Measurements from ENCODE around the gene POU6F1. TPM values are rescaled to one million over a fixed set of nuclear protein-coding genes. Genes with fewer than 3 reads are reported as not detected.

The POU6F1 gene
- total and polyA plus RNA-seq, 2 experiments from 2014 or later = 1.8 to 3.0 TPM

DNA sequence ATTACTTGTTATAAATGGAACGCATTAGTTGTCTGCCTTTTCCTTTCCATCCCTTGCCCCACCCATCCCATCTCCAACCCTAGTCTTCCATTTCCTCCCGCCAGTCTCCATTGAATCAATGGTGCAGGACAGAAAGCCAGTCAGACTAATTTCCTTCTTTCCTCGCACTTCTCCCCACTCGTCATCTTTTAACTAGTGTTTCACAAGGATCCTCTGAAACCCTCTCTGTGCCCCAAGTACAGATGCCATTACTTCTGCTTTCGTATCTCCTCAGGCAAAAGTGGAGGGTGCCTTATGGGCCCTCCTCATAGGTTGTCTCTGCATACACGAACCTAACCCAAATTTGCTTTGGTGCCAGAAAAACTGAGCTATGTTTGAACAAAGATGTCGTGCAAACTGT, 25.0 kb upstream of the POU6F1 start:
- Histone ChIP-seq H3K4me1 (ENCODE audit: insufficient read depth) (peaks cover 31% of the 10 kb centered on the region), H3K27ac (no peak overlapping the region), H3K79me2 (ENCODE audit: insufficient read depth) (peaks cover 76% of the 10 kb centered on the region), H3K4me3 (no peak overlapping the region), H4K20me1 (ENCODE audit: insufficient read depth) (no peaks in the 10 kb centered on the region), H3K9ac (no peak overlapping the region), H3K4me2 (ENCODE audit: unreplicated experiment) (no peak overlapping the region), H3F3A (ENCODE audit: insufficient read depth) (peaks cover 33% of the 10 kb centered on the region; the same call in 1 of the 2 replicates), H2AFZ (no peak overlapping the region), H3K36me3 (ENCODE audit: low read depth) (peaks cover 53% of the 10 kb centered on the region), H3K9me2 (ENCODE audit: insufficient read depth) (no peaks in the 10 kb centered on the region), H3K9me3 (ENCODE audit: low read depth) (no peaks in the 10 kb centered on the region), H3K27me3 (replicated peaks; ENCODE audit: insufficient read depth) (no peaks in the 10 kb centered on the region)
- TF ChIP-seq EZH2 (IDR thresholded peaks at IDR 0.05; ENCODE audit: insufficient read depth, poor library complexity, severe bottlenecking) = no peak
- TF ChIP-seq EZH2phosphoT487 (IDR thresholded peaks at IDR 0.05; ENCODE audit: insufficient read depth, low read depth) = no peak
- in situ Hi-C loops (cut with MboI) = no loop called here
- 83% methylated on average over 7 of the region's 7 CpGs for WGBS, 2 experiments (ENCODE audit: low coverage in 1 of 2, low lambda C conversion rate in 2 of 2, missing lambda C conversion rate in 2 of 2)
- DNase-seq = no peak

DNA sequence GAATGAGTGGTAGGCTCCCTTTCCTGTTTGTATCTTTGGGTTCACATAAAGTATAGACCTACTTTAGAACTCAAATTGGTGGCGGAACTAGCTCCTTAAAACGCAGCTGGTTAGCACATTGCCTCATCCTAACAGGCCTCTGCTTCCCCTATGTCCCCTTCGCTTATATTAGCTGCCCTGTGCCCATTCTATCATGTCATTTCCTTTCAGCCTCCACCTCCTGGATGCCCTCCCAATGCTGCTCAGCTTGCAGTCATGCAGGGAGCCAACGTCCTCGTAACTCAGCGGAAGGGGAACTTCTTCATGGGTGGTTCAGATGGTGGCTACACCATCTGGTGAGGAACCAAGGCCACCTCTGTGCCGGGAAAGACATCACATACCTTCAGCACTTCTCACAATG, 24.3 kb upstream of the POU6F1 start:
- DNase-seq = no peak
- Histone ChIP-seq H3K9me3 (ENCODE audit: low read depth) (no peaks in the 10 kb centered on the region), H3K4me3 (no peak overlapping the region), H3K36me3 (ENCODE audit: low read depth) (peaks cover 53% of the 10 kb centered on the region), H4K20me1 (ENCODE audit: insufficient read depth) (no peaks in the 10 kb centered on the region), H3K9me2 (ENCODE audit: insufficient read depth) (no peaks in the 10 kb centered on the region), H3K27me3 (replicated peaks; ENCODE audit: insufficient read depth) (no peaks in the 10 kb centered on the region), H3K4me1 (ENCODE audit: insufficient read depth) (peaks cover 31% of the 10 kb centered on the region), H3K4me2 (ENCODE audit: unreplicated experiment) (no peak overlapping the region), H3K9ac (no peak overlapping the region), H2AFZ (no peak overlapping the region), H3F3A (ENCODE audit: insufficient read depth) (peaks cover 33% of the 10 kb centered on the region; the same call in 1 of the 2 replicates), H3K79me2 (ENCODE audit: insufficient read depth) (peaks cover 69% of the 10 kb centered on the region), H3K27ac (no peak overlapping the region)
- TF ChIP-seq EZH2phosphoT487 (IDR thresholded peaks at IDR 0.05; ENCODE audit: insufficient read depth, low read depth) (no peak), EZH2 (IDR thresholded peaks at IDR 0.05; ENCODE audit: insufficient read depth, poor library complexity, severe bottlenecking) (no peak)
- WGBS, 2 experiments (ENCODE audit: low coverage in 1 of 2, low lambda C conversion rate in 2 of 2, missing lambda C conversion rate in 2 of 2) = 84 to 85% methylated on average over 7 of the region's 7 CpGs
- in situ Hi-C loops (cut with MboI) = no loop called here

DNA sequence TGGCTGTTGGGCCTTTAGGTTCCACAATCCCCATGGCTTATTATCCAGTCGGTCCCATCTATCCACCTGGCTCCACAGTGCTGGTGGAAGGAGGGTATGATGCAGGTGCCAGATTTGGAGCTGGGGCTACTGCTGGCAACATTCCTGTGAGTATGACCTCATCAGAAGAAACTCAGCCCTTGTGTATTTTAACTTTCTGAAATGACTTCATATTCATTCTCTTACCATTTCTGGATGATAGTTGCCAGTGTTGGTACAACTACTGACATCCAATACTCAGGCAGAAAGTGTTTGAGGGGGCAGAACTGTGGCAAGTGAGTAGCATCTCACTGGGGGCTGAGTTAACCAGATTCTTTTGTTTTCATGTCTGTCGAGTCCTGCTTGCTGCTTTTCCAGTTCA, 23.1 kb upstream of the POU6F1 start:
- no peaks in the 10 kb centered on the region for H4K20me1 ChIP-seq (ENCODE audit: insufficient read depth)
- no peak for TF ChIP-seq EZH2 (IDR thresholded peaks at IDR 0.05; ENCODE audit: insufficient read depth, poor library complexity, severe bottlenecking)
- TF ChIP-seq EZH2phosphoT487 (IDR thresholded peaks at IDR 0.05; ENCODE audit: insufficient read depth, low read depth) = no peak
- 61 to 69% methylated on average over 2 of the region's 2 CpGs for WGBS, 2 experiments (ENCODE audit: low coverage in 1 of 2, low lambda C conversion rate in 2 of 2, missing lambda C conversion rate in 2 of 2)
- peak overlapping the region; percentile 10 for H3K4me2 ChIP-seq (ENCODE audit: unreplicated experiment)
- H3K79me2 ChIP-seq (ENCODE audit: insufficient read depth) = peaks cover 64% of the 10 kb centered on the region
- peak overlapping the region; percentile 39 for H3K27ac ChIP-seq
- peaks cover 24% of the 10 kb centered on the region for H3K4me1 ChIP-seq (ENCODE audit: insufficient read depth)
- H3K9ac ChIP-seq = peak overlapping the region; percentile 7; the same call in 1 of the 2 replicates
- H3K4me3 ChIP-seq = no peak overlapping the region
- no peaks in the 10 kb centered on the region for H3K9me3 ChIP-seq (ENCODE audit: low read depth)
- in situ Hi-C loops (cut with MboI) = no loop called here
- peaks cover 49% of the 10 kb centered on the region for H3K36me3 ChIP-seq (ENCODE audit: low read depth)
- H2AFZ ChIP-seq = no peak overlapping the region
- peaks cover 27% of the 10 kb centered on the region; the same call in 1 of the 2 replicates for H3F3A ChIP-seq (ENCODE audit: insufficient read depth)
- DNase-seq = peak; percentile 62
- H3K27me3 ChIP-seq (replicated peaks; ENCODE audit: insufficient read depth) = no peaks in the 10 kb centered on the region
- no peaks in the 10 kb centered on the region for H3K9me2 ChIP-seq (ENCODE audit: insufficient read depth)

DNA sequence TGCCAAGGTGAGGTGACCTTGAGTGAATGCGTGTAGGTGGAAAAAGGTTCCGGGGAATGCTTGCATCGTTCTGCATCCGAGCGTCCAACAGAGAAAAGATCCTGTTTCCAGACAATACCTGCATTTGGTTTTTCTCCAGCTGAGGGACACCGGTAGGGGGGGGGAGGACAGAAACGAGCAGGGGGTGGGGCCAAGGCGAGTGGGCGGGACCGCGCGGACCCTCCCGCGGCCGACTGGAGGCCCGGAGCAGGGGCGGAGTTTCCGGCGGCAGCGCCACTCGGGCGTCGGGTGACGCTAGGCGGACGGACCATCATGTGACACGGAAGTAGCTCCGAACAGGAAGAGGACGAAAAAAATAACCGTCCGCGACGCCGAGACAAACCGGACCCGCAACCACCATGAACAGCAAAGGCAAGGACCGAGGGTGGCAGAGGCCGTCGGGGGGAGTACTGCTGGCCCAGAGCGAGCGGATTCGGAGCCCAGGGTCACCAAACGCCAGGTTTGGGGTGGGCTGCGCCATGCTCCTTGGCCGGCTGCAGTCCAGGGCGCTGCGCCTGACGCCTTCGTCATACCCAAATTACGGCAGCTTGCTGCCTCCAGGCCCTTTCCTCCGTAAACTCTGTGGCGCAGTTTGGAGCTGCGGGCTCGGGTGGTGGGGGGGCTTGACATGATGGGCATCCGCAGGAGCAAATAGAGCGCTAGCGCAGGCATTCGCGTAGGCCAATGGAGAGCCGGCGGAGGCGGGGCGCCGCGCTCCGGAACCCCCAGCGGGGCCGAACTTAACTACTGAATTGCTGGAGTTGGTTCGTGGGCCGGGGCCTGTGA, 20.9 kb upstream of the POU6F1 start, which contains the start of gene DAZAP2:
TSS of gene DAZAP2 (plus strand) at position 317 of the 825 bp plus-strand sequence. CDS start at position 399, 82 bp downstream.
- no peaks in the 10 kb centered on the region for H3K9me2 ChIP-seq (ENCODE audit: insufficient read depth)
- no peaks in the 10 kb centered on the region for H3K27me3 ChIP-seq (replicated peaks; ENCODE audit: insufficient read depth)
- in situ Hi-C loops (cut with MboI) = no loop called here

More for the DNA sequence above, 20.9 kb upstream of the POU6F1 start, which contains the start of gene DAZAP2:
- Histone ChIP-seq H3K4me1 (ENCODE audit: insufficient read depth) (peaks cover 19% of the 10 kb centered on the region), H3K9ac (peak within 1 kb of the TSS; percentile 100), H3K36me3 (ENCODE audit: low read depth) (peaks cover 30% of the 10 kb centered on the region), H3K4me2 (ENCODE audit: unreplicated experiment) (peak within 1 kb of the TSS; percentile 86), H3K9me3 (ENCODE audit: low read depth) (no peaks in the 10 kb centered on the region), H3K79me2 (ENCODE audit: insufficient read depth) (peaks cover 44% of the 10 kb centered on the region), H3K4me3 (peak within 1 kb of the TSS; percentile 98), H2AFZ (peak within 1 kb of the TSS; percentile 92), H3K27ac (peak within 1 kb of the TSS; percentile 100), H3F3A (ENCODE audit: insufficient read depth) (peaks cover 21% of the 10 kb centered on the region; the same call in 1 of the 2 replicates), H4K20me1 (ENCODE audit: insufficient read depth) (no peaks in the 10 kb centered on the region)
- peak; percentile 97 for DNase-seq
- 0 to 1% methylated on average over 54 to 70 of the region's 70 CpGs for WGBS, 2 experiments (ENCODE audit: low coverage in 1 of 2, low lambda C conversion rate in 2 of 2, missing lambda C conversion rate in 2 of 2)
- TF ChIP-seq EZH2 (IDR thresholded peaks at IDR 0.05; ENCODE audit: insufficient read depth, poor library complexity, severe bottlenecking) (no peak), EZH2phosphoT487 (IDR thresholded peaks at IDR 0.05; ENCODE audit: insufficient read depth, low read depth) (no peak)

Data from GM23248 (cell line).